Ovary (tissue), 3 donors: ENCODE results near the gene CREB3L1.

Experiments
- EP300 ChIP-seq: sonication (generic); formaldehyde crosslinking; IDR thresholded peaks from one replicate; pipeline ENCODE4 v1.6.1; 2017; ENCODE audit warnings: antibody characterized with exemption
- POLR2A ChIP-seq: fragments of 450-650 bp; IDR thresholded peaks from one replicate; pipeline ENCODE4 v1.6.1; 2017; ENCODE audit warnings: antibody characterized with exemption, mild to moderate bottlenecking, moderate library complexity
- TF ChIP-seq, protein P1 (sequence below), 3 donors: fragments of 450-650 bp in 2 of 3; fragments of 200-600 bp in 1 of 3; IDR thresholded peaks; one replicate each; pipeline versions ENCODE4 v1.5.1 to v1.8.0; 2016 to 2022; ENCODE audit warnings: antibody characterized with exemption in 3 of 3, mild to moderate bottlenecking in 1 of 3
- donor health status: DM: no; HTN: no; CAD: no.

DNA sequence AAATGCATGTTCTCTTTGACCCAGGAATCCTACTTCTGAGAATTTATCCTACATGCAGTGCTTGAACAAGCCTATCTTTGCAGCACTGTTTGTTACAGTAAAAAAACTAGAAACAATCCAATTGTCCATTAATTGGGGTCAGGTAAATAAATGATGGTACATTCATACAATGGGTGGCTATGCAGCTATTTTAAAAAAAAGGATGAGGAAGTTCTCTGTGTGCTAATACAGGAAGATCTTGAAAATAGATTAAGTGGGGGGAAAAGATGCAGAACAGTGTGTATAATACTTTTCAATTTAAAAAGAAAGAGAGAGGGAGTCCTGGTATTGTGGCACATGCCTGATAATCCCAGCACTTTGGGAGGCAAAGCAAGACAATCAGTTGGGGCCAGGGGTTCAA is 9.5 kb upstream of the CREB3L1 start:
- TF ChIP-seq EP300 (no peak), POLR2A (no peak)
- TF ChIP-seq, protein P1, sequence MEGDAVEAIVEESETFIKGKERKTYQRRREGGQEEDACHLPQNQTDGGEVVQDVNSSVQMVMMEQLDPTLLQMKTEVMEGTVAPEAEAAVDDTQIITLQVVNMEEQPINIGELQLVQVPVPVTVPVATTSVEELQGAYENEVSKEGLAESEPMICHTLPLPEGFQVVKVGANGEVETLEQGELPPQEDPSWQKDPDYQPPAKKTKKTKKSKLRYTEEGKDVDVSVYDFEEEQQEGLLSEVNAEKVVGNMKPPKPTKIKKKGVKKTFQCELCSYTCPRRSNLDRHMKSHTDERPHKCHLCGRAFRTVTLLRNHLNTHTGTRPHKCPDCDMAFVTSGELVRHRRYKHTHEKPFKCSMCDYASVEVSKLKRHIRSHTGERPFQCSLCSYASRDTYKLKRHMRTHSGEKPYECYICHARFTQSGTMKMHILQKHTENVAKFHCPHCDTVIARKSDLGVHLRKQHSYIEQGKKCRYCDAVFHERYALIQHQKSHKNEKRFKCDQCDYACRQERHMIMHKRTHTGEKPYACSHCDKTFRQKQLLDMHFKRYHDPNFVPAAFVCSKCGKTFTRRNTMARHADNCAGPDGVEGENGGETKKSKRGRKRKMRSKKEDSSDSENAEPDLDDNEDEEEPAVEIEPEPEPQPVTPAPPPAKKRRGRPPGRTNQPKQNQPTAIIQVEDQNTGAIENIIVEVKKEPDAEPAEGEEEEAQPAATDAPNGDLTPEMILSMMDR (IDR thresholded peaks at IDR 0.05), result no peak
